ENCODE results near the gene C8B.

DNA sequence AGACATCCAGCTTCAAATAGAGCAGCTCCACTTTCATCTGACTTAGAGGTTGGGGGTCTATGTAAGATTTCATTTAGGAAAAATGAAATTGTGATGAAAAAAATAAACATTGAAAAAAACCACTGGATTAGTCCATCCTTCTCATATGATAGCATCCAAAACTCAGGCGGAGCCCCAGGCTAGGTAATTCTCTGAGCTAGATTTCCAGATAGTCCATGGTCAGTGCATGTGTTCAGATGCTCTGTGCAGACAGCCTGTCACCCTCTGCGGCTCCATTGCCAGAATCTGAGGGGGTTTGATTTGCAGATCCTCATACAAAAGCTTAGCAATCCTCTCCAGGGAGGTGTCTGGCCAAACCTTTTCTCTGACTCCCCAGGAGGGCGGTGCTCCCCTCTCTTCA is 49.2 kb downstream of the C8B start:
- TF ChIP-seq, protein P1, sequence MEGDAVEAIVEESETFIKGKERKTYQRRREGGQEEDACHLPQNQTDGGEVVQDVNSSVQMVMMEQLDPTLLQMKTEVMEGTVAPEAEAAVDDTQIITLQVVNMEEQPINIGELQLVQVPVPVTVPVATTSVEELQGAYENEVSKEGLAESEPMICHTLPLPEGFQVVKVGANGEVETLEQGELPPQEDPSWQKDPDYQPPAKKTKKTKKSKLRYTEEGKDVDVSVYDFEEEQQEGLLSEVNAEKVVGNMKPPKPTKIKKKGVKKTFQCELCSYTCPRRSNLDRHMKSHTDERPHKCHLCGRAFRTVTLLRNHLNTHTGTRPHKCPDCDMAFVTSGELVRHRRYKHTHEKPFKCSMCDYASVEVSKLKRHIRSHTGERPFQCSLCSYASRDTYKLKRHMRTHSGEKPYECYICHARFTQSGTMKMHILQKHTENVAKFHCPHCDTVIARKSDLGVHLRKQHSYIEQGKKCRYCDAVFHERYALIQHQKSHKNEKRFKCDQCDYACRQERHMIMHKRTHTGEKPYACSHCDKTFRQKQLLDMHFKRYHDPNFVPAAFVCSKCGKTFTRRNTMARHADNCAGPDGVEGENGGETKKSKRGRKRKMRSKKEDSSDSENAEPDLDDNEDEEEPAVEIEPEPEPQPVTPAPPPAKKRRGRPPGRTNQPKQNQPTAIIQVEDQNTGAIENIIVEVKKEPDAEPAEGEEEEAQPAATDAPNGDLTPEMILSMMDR (IDR thresholded peaks at IDR 0.05) = no peak
- no peak for TF ChIP-seq POLR2A (IDR thresholded peaks at IDR 0.05)
- TF ChIP-seq POLR2AphosphoS5 (IDR thresholded peaks at IDR 0.05) = no peak
- TF ChIP-seq EP300 (IDR thresholded peaks at IDR 0.05) = no peak
